SK-N-SH (cell line): ENCODE measurements around the gene LRP5. TPM values are rescaled to one million over a fixed set of nuclear protein-coding genes. Genes with fewer than 3 reads are reported as not detected.

Experiments used
- CTCF ChIA-PET: fragments of 300-600, 350-600 bp; formaldehyde crosslinking; extraction: SDS; loops from one replicate; lab custom pipeline; 2021; lab: Yijun Ruan, JAX
- POLR2A ChIA-PET: fragments of 350-600 bp; sonication (Branson Sonifier 250); formaldehyde crosslinking; extraction: SDS; loops from one replicate; lab custom pipeline; 2020; ENCODE audit warnings: antibody characterized with exemption, inconsistent platforms; lab: Yijun Ruan, JAX
- DNase-seq: peaks from one replicate; pipeline ENCODE4 v3.0.0; 2012
- H2AFZ ChIP-seq: fragments of 200-600 bp; sonication (generic); 2 replicates; pipeline ENCODE4 v1.8.1; 2016; ENCODE audit warnings: antibody characterized with exemption, mild to moderate bottlenecking, low read depth
- H3F3A ChIP-seq: fragments of 200-600 bp; sonication (generic); replicated peaks from 2 replicates; pipeline ENCODE3; 2016; ENCODE audit warnings: antibody characterized with exemption, mild to moderate bottlenecking; ENCODE audit not compliant: insufficient read depth
- H3K27ac ChIP-seq, 2 experiments: fragments of 200-500 bp in 1 of 2; fragments of 200-600 bp in 1 of 2; sonication (Bioruptor generic) in 1 of 2; sonication (generic), shearing (Covaris generic) in 1 of 2; 2 replicates each; pipeline versions ENCODE4 v1.5.1 to v1.6.1; 2014 to 2016; ENCODE audit warnings: low read depth in 2 of 2, inconsistent platforms in 1 of 2, low read length in 1 of 2, mild to moderate bottlenecking in 1 of 2, mixed read lengths in 1 of 2
- H3K27me3 ChIP-seq: fragments of 200-600 bp; sonication (generic), shearing (Covaris generic); 2 replicates; pipeline ENCODE4 v1.6.1; 2016; ENCODE audit warnings: mixed run types; ENCODE audit not compliant: insufficient read depth
- H3K36me3 ChIP-seq, 2 experiments: fragments of 200-500 bp in 1 of 2; fragments of 200-600 bp in 1 of 2; sonication (Bioruptor generic) in 1 of 2; sonication (generic) in 1 of 2; replicated peaks in 1 of 2; 2 replicates each; pipeline versions ENCODE3 to v1.5.1; 2014 to 2016; ENCODE audit warnings: low read length in 1 of 2, mild to moderate bottlenecking in 1 of 2; ENCODE audit not compliant: insufficient read depth in 2 of 2, control insufficient read depth in 1 of 2
- H3K4me1 ChIP-seq, 2 experiments: fragments of 200-500 bp in 1 of 2; fragments of 200-600 bp in 1 of 2; sonication (Bioruptor generic) in 1 of 2; sonication (generic), shearing (Covaris generic) in 1 of 2; 2 replicates each; pipeline versions ENCODE4 v1.5.1 to v1.6.1; 2014 to 2016; ENCODE audit warnings: low read depth in 1 of 2, low read length in 1 of 2, mixed run types in 1 of 2; ENCODE audit not compliant: insufficient read depth in 2 of 2, control insufficient read depth in 1 of 2
- H3K4me2 ChIP-seq: fragments of 200-600 bp; sonication (generic), shearing (Covaris generic); 2 replicates; pipeline ENCODE4 v1.6.1; 2017; ENCODE audit warnings: mixed run types
- H3K4me3 ChIP-seq, 2 experiments: fragments of 200-500 bp in 1 of 2; fragments of 200-600 bp in 1 of 2; sonication (Bioruptor generic) in 1 of 2; sonication (generic), shearing (Covaris generic) in 1 of 2; 2 replicates each; pipeline versions ENCODE4 v1.5.1 to v1.8.1; 2014 to 2016; ENCODE audit warnings: low read depth in 2 of 2, inconsistent platforms in 1 of 2, low read length in 1 of 2, mild to moderate bottlenecking in 1 of 2, mixed read lengths in 1 of 2, moderate library complexity in 1 of 2
- H3K79me2 ChIP-seq: fragments of 200-600 bp; sonication (generic); 2 replicates; pipeline ENCODE4 v1.8.1; 2017; ENCODE audit warnings: mild to moderate bottlenecking; ENCODE audit not compliant: insufficient read depth
- H3K9ac ChIP-seq: fragments of 200-600 bp; sonication (generic); 2 replicates; pipeline ENCODE4 v1.6.1; 2017; ENCODE audit warnings: mixed run types
- H3K9me2 ChIP-seq: fragments of 200-600 bp; sonication (generic); 2 replicates; pipeline ENCODE4 v1.6.1; 2017; ENCODE audit warnings: mixed run types
- H3K9me3 ChIP-seq: fragments of 200-600 bp; sonication (generic); 2 replicates; pipeline ENCODE4 v1.6.1; 2017; ENCODE audit warnings: mixed run types, mild to moderate bottlenecking, moderate library complexity
- H4K20me1 ChIP-seq: fragments of 200-600 bp; sonication (generic); 2 replicates; pipeline ENCODE4 v1.6.1; 2017; ENCODE audit warnings: mild to moderate bottlenecking, mixed run types; ENCODE audit not compliant: insufficient read depth
- ELF1 ChIP-seq: IDR thresholded peaks from 2 replicates; pipeline ENCODE4 v1.4.0; 2012
- EZH2phosphoT487 ChIP-seq: fragments of 200-600 bp; sonication (generic); IDR thresholded peaks from 2 replicates; pipeline ENCODE4 v1.6.1; 2017; ENCODE audit warnings: low read depth, mixed run types, mild to moderate bottlenecking, antibody characterized with exemption, moderate library complexity, borderline replicate concordance
- FOSL2 ChIP-seq: IDR thresholded peaks from 2 replicates; pipeline ENCODE4 v1.4.0; 2012; ENCODE audit warnings: low read depth, mild to moderate bottlenecking, moderate library complexity, borderline replicate concordance
- FOXJ3 ChIP-seq: sonication (generic); formaldehyde crosslinking; IDR thresholded peaks from 2 replicates; pipeline ENCODE4 v1.5.1; 2020; ENCODE audit warnings: mild to moderate bottlenecking, missing genetic modification reagents
- GABPA ChIP-seq: IDR thresholded peaks from 2 replicates; pipeline ENCODE4 v1.4.0; 2012; ENCODE audit warnings: low read depth, mild to moderate bottlenecking
- MEF2A ChIP-seq: IDR thresholded peaks from 2 replicates; pipeline ENCODE4 v1.4.0; 2012; ENCODE audit warnings: low read depth, borderline replicate concordance
- PBX3 ChIP-seq: IDR thresholded peaks from 2 replicates; pipeline ENCODE4; 2012
- RAD21 ChIP-seq: IDR thresholded peaks from 2 replicates; pipeline ENCODE4 v1.6.1; 2012; ENCODE audit warnings: mild to moderate bottlenecking, low read length
- RCOR1 ChIP-seq: fragments of 150-350 bp; IDR thresholded peaks from 2 replicates; pipeline ENCODE4 v1.6.1; 2017; ENCODE audit warnings: antibody characterized with exemption, low read length
- SIN3A ChIP-seq: IDR thresholded peaks from 2 replicates; pipeline ENCODE4 v1.6.1; 2012; ENCODE audit warnings: low read depth, mild to moderate bottlenecking, low read length, moderate library complexity, borderline replicate concordance
- SMC3 ChIP-seq: IDR thresholded peaks from 2 replicates; pipeline ENCODE4 v1.6.1; 2012; ENCODE audit warnings: low read depth, low read length, improper control_type of control experiment
- TAF1 ChIP-seq: IDR thresholded peaks from 2 replicates; pipeline ENCODE4 v1.6.1; 2012; ENCODE audit warnings: low read depth, mild to moderate bottlenecking, low read length, moderate library complexity, borderline replicate concordance
- TCF12 ChIP-seq: IDR thresholded peaks from 2 replicates; pipeline ENCODE4 v1.4.0; 2012
- WGBS: methylation state at CpG from one replicate; pipeline ENCODE4 v1.1.6; 2017; ENCODE audit warnings: low lambda C conversion rate; 5-methylcytosine and 5-hydroxymethylcytosine counted together
- polyA plus RNA-seq, 3 experiments: library from polyadenylated mRNA; depleted of rRNA; stranded (reverse); fragments of >200 nt; gene quantifications; 2 replicates each; pipeline ENCODE4 v1.2.3, GENCODE V29; 2012

The LRP5 gene
- polyA plus RNA-seq, 1 of the 3 experiments (the other 2 are of a cell fraction), result 15.0 TPM

GRCh38 chr11:68401856-68402255 is 89.5 kb downstream of the LRP5 start:
- TF ChIP-seq EZH2phosphoT487 (no peak), TAF1 (no peak), RAD21 (no peak), GABPA (no peak), ELF1 (no peak), FOXJ3 (no peak)
- ChIA-PET CTCF (interaction anchor here (1.0 to 2.6 kb wide), 4 partner anchors 18 to 145 kb away, joined by 4 to 9 read pairs (median 5); no protein-coding TSS in a partner anchor), POLR2A (no interaction called here)
- peaks cover 0 to 19% of the 10 kb centered on the region in 2 experiments for H3K36me3 ChIP-seq
- H3F3A ChIP-seq, result no peaks in the 10 kb centered on the region
- H3K9me2 ChIP-seq, result no peaks in the 10 kb centered on the region
- no peak overlapping the region for H3K4me3 ChIP-seq
- WGBS, result 89% methylated on average over 7 of the region's 7 CpGs
- DNase-seq, result no peak
- no peaks in the 10 kb centered on the region for H3K27me3 ChIP-seq
- no peak overlapping the region for H2AFZ ChIP-seq
- peaks cover 0 to 26% of the 10 kb centered on the region in 2 experiments; a peak in 2 of 4 replicates for H3K4me1 ChIP-seq
- no peak overlapping the region for H3K27ac ChIP-seq
- no peaks in the 10 kb centered on the region for H3K79me2 ChIP-seq
- no peak overlapping the region for H3K4me2 ChIP-seq
- H3K9me3 ChIP-seq, result no peaks in the 10 kb centered on the region
- no peak overlapping the region for H3K9ac ChIP-seq
- no peaks in the 10 kb centered on the region; the same call in 1 of the 2 replicates for H4K20me1 ChIP-seq

- no peaks in the 10 kb centered on the region for H3K27me3 ChIP-seq
- H3K4me3 ChIP-seq, result no peak overlapping the region
- no peak overlapping the region; a peak in 1 of 4 replicates for H3K27ac ChIP-seq
- peaks cover 0 to 24% of the 10 kb centered on the region in 2 experiments; a peak in 2 of 4 replicates for H3K4me1 ChIP-seq
- H4K20me1 ChIP-seq, result no peaks in the 10 kb centered on the region; the same call in 1 of the 2 replicates
- no peak overlapping the region for H3K4me2 ChIP-seq
- no peak for TF ChIP-seq EZH2phosphoT487
- TF ChIP-seq RCOR1, result no peak
- TF ChIP-seq SMC3, result no peak
- no peak for TF ChIP-seq PBX3
- no peak for TF ChIP-seq FOSL2
- no peak for TF ChIP-seq SIN3A
- TF ChIP-seq MEF2A, result no peak
- TF ChIP-seq TCF12, result no peak
- peak; percentile 28; the same call in 1 of the 2 replicates for TF ChIP-seq RAD21
- TF ChIP-seq, all 33 proteins: peak for 1
- ChIA-PET POLR2A (no interaction called here), CTCF (interaction anchor here (0.6 to 2.6 kb wide), 3 partner anchors 18 to 352 kb away, joined by 3 to 9 read pairs (median 4); no protein-coding TSS in a partner anchor)
- no peaks in the 10 kb centered on the region for H3K9me3 ChIP-seq
- H3K36me3 ChIP-seq, result peaks cover 0 to 20% of the 10 kb centered on the region in 2 experiments
- no peak overlapping the region for H2AFZ ChIP-seq
- WGBS, result 93% methylated on average over 10 of the region's 15 CpGs
- no peaks in the 10 kb centered on the region for H3K79me2 ChIP-seq
- no peak overlapping the region for H3K9ac ChIP-seq
- no peaks in the 10 kb centered on the region for H3K9me2 ChIP-seq
- no peak for DNase-seq
- no peaks in the 10 kb centered on the region for H3F3A ChIP-seq
These were observed 90.1 kb downstream of the LRP5 start for GRCh38 chr11:68402355-68403031.
